ENCODE results near the gene SDC3.

The SDC3 gene

GRCh38 chr1:30903343-30904034 lies 5.1 kb downstream of the SDC3 start:
- DNase-seq = no peak

GRCh38 chr1:30902593-30903290 lies 5.8 kb downstream of the SDC3 start:
- no peak for DNase-seq

GRCh38 chr1:30901798-30902581 lies 6.6 kb downstream of the SDC3 start:
- DNase-seq = no peak

DNA sequence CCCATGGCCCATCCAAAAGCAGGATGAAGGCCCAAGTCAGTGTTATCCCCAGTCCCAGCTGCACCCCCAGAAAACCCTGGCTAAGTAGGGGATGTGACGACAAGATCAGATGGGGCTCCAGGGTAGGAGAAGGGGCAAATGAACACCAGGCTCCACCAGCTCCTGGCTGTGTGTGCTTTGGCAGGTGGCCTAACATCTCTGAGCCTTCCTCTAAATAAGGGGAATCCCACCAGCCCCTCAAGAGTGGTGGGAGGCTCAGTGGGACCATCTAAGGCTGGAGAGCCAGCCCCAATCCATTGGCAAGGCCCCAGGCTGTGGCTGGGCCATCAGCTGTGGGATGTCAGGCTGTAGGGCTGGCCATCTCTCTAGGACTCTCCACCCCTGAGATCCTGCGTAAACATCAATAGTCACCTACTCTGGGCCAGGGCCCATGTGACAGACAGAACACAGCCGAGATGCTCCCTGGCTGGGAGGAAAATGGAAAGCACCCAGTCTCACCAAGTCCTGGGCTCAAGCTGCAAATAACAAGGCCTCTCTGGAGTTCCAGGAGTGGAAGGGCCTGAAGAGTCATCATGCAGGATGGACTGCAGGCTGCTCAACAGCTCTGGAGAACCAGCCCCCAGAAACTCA lies 7.5 kb downstream of the SDC3 start:
- no peak for DNase-seq

DNA sequence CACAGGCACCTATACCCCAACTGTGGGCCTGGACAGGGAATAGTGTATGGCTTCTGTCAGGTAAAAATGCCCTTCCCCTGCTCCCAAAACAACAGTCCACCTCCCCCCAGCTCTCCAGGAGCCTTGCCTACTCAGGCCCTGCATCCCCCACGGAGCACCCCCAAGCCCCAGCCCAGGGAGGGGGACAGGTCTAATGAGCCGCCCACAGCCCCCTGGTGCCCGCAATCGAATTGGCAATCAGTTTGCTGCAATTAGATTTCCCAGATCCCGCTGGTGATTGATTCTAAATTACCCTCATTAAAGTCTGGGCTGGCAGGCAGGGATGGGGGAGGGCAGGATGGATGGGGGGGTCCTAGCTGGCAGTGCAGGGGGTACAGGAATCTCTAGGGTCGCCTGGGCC lies 8.1 kb downstream of the SDC3 start:
- no peak for DNase-seq

- no peak for DNase-seq
Observed at GRCh38 chr1:30899577-30900389, 8.8 kb downstream of the SDC3 start.

GRCh38 chr1:30898031-30898815 lies 10.3 kb downstream of the SDC3 start:
- no peak for DNase-seq

- no peak for DNase-seq
Observed at GRCh38 chr1:30896905-30897304, 11.7 kb downstream of the SDC3 start.

DNA sequence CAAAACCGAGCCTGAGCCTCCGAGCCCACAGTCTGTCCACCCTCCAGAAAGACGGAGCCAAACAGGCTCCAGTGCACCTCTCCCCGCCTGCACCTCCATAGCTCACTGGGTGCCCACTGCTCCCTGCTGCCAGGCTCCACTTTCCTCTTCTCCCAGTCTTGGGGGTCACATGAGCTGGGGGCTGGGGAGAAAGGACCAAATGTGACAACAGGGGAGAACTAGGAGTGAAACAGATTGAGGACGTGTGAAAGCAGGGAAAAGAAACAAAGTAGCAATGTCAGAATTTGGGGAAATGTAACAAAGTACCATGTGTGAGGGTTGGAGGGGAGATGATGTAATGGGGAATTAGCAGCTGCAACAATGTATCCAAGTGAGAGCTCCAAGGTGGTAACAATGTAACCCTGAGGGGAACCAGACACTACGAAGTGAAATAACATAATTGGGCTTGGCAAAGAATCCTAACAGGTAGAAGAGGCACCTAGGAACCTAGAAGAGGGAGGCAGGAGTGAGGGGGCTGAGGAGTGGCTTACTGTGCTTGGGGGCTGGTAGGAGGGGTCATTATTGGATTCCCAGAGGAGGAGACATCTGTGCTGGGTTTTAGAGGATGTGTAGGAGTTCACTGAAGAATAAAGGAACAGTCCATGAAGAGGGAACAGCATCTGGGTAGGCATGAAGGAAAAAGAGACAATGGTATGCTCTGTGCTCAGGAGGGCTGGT lies 12.5 kb downstream of the SDC3 start:
- peak; percentile 40 for DNase-seq

- DNase-seq = no peak
Observed at GRCh38 chr1:30895382-30895943, 13.1 kb downstream of the SDC3 start.

DNA sequence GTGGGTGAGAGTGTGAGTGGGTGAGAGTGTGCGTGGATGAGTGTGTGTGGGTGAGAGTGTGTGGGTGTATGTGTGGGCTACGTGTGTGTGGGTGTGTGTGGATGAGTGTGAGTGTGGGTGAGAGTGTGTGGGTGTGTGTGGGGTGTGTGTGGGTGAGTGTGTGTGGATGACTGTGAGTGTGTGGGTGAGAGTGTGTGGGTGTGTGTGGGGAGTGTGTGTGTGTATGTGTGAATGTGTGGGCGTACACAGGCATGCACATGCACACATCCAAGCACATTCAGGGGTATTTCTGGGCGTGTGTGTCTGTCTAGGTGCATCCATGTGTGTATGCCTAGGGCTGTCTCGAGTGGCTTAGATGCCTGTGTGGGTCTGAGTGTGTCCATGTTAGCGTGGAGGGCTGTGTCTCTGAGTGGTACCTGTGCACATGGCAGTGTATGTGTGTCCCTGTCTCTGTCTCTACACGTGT lies 14.0 kb downstream of the SDC3 start:
- DNase-seq = no peak

- DNase-seq = no peak
Observed at GRCh38 chr1:30893776-30894507, 14.6 kb downstream of the SDC3 start.

DNA sequence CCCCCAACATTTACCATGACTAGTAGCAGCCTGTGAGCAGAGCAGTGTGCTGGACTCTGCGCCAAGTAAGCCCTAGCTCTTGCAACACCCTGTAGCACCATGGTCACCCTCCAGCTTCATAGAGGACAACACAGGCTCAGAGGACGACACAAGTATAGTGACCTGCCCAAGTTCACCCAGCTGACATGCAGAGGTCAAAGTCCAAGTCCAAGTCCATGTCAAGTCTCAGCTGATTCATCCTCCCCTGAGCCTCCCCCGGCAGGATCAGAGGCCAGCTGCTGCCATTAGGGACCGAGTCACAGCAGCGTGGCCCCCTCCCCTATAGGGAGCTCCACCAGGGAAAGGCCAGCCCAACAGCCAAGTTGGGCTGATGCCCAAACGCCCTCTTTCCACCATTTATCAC lies 15.9 kb downstream of the SDC3 start:
- no peak for DNase-seq

DNA sequence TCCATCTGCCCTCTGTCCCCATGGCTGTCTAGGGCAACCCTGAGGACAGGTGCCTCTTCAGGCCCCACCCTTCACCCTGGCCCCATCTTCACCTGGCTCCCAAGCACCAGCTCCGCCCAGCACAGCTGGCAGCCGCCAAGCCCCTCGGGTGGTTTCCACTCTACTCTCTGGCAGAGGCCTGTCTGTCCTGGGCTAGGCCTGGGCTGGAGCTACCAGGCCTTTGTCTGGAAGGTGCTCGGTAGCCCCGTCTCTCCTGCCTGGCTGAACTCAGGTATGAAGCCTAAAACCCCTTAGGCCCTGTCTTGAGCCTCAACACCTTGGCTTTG lies 17.4 kb downstream of the SDC3 start:
- no peak for DNase-seq

DNA sequence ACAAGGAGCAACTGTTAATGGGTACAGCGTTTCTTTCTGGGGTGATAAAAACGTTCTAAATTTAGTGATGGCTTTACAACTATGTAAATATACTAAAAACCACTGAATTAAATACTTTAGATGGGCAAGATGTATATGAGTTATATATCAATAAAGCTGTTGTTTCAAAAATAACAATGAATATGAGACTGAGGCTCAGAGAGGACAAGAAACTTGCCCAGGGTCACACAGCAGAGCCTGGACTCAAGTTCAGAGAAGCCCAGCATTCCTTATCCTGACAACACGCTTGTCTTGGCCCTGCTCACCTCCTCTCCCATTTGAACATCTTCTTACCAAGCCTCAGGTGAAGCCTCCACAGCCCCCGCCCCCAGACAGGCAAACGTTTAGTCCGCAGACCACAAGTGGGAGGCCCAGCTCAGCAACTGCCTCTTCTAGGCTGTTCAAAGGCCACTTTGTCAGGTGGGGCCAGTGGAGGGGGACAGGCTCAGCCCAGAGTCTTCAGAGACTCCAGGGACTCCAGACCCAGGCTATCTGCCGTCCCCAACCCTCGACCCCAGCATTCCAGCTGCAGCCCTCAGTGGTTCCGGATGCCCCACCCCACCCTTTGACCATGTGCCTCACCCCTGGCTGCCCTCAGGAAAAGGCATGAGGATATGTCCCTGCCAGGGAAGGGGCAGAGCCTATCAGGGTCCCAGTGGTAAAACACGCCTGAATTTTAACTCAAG lies 17.9 kb downstream of the SDC3 start:
- DNase-seq = no peak

DNA sequence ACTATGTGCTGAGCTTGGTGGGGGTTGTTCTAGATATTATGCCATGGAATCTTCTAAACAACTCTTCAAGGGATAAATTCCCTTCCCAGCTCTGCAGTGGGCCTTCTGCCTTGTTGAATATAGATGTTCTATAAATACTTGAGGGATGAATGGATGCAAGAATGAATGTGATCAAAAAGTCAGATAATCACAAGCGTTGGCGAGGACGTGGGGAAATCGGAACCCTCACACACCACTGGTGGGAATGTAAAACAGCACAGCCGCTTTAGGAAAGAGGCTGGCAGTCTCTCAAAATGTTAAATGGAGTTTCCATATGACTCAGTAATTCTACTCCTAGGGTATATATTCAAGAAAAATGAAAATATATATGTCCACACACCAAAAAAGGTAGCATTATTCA lies 19.0 kb downstream of the SDC3 start:
- no peak for DNase-seq

DNA sequence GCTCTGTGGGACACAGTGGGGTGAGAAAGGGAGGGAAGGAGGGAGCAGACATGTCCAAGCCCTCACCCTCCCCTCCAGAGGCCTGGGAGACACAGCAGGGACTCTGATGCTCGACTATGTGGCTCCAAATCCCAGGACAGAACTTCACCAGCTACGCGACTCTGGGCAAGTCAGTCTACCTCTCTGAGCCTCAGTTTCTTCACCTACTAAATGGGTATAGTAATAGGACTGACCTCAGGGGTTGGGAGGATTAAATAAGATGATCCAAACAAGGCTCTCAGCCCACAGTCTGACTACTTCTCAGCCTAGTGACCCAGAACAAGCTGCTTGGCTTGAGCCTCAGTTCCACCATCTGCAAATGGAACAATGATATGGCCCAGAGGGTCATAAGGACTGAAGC lies 19.6 kb downstream of the SDC3 start:
- DNase-seq = no peak

DNA sequence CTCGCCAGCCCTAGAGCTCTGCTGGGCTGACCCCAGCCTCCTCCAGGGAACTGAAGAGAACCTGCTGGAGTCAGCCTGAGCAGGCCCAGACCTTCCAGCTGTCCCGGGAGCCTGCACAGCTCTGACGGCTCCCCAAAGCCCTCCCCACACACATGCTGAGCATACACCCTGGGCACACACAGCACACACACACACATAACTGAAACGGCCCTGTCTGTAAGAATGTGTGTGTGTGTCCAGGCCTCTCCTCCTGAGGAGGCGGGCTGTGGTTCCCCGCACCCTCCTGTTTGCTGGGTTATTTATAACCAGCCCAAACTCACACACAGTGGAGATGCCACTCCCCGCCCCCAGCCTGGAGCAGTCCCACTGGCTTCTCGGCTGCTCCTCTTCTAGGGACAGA lies 20.2 kb downstream of the SDC3 start:
- peak; percentile 77 for DNase-seq
